GM12878 (cell line): ENCODE results near the gene C1QTNF1. TPM values are rescaled to one million over a fixed set of nuclear protein-coding genes. Genes with fewer than 3 reads are reported as not detected.
A peak's percentile ranks its signal among the peaks of the same experiment; 100 is the strongest.
"Not testable (repeated sequence)": the region's sequence is repeated elsewhere in the genome, so short reads cannot be mapped to it uniquely, and the experiment has no call there.

Experiments
- ATAC-seq: fragments of 200-7000 bp; cut with Tn5 transposase; 3 replicates; pipeline ENCODE4 v1.9.1; 2020; ENCODE audit warnings: mild to moderate bottlenecking, moderate library complexity
- BruUV-seq: library from RNA; stranded (reverse); fragments of 400-500 nt; replicated peaks from 2 replicates; lab custom pipeline; 2021; lab: Mats Ljungman, UMichigan
- CTCF ChIA-PET: fragments of 300-600 bp; sonication (Branson Sonifier 250); formaldehyde crosslinking; extraction: SDS; loops from one replicate; lab custom pipeline; 2021; ENCODE audit warnings: inconsistent platforms; lab: Yijun Ruan, JAX
- POLR2A ChIA-PET: fragments of 350-600 bp; formaldehyde crosslinking; extraction: SDS; loops from one replicate; lab custom pipeline; 2021; ENCODE audit warnings: inconsistent platforms; lab: Charles Lee
- RAD21 ChIA-PET: fragments of 300-600 bp; sonication (Branson Sonifier 250); formaldehyde crosslinking; loops from one replicate; lab custom pipeline; 2023; ENCODE audit warnings: antibody characterized with exemption; ENCODE audit not compliant: unreplicated experiment; lab: Charles Lee
- SMC1A ChIA-PET: fragments of 300-600 bp; sonication (Branson Sonifier 250); formaldehyde crosslinking; loops from one replicate; lab custom pipeline; 2023; ENCODE audit not compliant: unreplicated experiment, uncharacterized antibody; lab: Charles Lee
- DNase-seq: peaks from one replicate; pipeline ENCODE4 v3.0.0-alpha.2; 2011; ENCODE audit warnings: low read depth, low spot score
- FAIRE-seq: peaks from 3 replicates; lab custom pipeline; 2011; peaks lifted over from hg19 to GRCh38; lab: Jason Lieb, UNC
- H2AFZ ChIP-seq: 2 replicates; pipeline ENCODE4 v1.6.0; 2011; ENCODE audit warnings: low read depth, low read length, control low read depth; ENCODE audit not compliant: control insufficient read depth
- H3K27ac ChIP-seq: 2 replicates; pipeline ENCODE4 v1.5.1; 2011; ENCODE audit warnings: control low read depth; ENCODE audit not compliant: control insufficient read depth, insufficient read depth
- H3K27me3 ChIP-seq, 2 experiments: replicated peaks in 1 of 2; 2 replicates each; pipeline versions ENCODE4 v1.6.0 to v1.6.1; 2011; ENCODE audit warnings: low read length in 1 of 2; ENCODE audit not compliant: control insufficient read depth in 2 of 2, insufficient read depth in 2 of 2
- H3K36me3 ChIP-seq, 2 experiments: 2 replicates each; pipeline ENCODE4 v1.5.1; 2011; ENCODE audit warnings: low read length in 1 of 2; ENCODE audit not compliant: control insufficient read depth in 2 of 2, insufficient read depth in 2 of 2
- H3K4me1 ChIP-seq: 2 replicates; pipeline ENCODE4 v1.6.1; 2011; ENCODE audit warnings: mild to moderate bottlenecking, low read length, moderate library complexity, mixed read lengths; ENCODE audit not compliant: control insufficient read depth, insufficient read depth
- H3K4me2 ChIP-seq: 2 replicates; pipeline ENCODE4 v1.6.0; 2011; ENCODE audit warnings: control low read depth; ENCODE audit not compliant: control insufficient read depth, insufficient read depth
- H3K4me3 ChIP-seq: fragments of 200-600 bp; sonication (generic); 2 replicates; pipeline ENCODE4 v1.5.1; 2016
- H3K79me2 ChIP-seq: 2 replicates; pipeline ENCODE4 v1.6.0; 2011; ENCODE audit warnings: low read length; ENCODE audit not compliant: control insufficient read depth, insufficient read depth
- H3K9ac ChIP-seq: 2 replicates; pipeline ENCODE4 v1.8.0; 2011; ENCODE audit warnings: low read length, control low read depth, mixed read lengths; ENCODE audit not compliant: control insufficient read depth, insufficient read depth
- H3K9me3 ChIP-seq: replicated peaks from 3 replicates; pipeline ENCODE4 v1.5.1; 2011; ENCODE audit warnings: mild to moderate bottlenecking, low read length; ENCODE audit not compliant: control insufficient read depth, insufficient read depth
- H4K20me1 ChIP-seq: 2 replicates; pipeline ENCODE4 v1.6.0; 2011; ENCODE audit not compliant: control insufficient read depth, insufficient read depth
- HSF1 ChIP-seq: fragments of 150-350 bp; IDR thresholded peaks from 2 replicates; pipeline ENCODE4 v1.6.1; 2014; ENCODE audit warnings: mild to moderate bottlenecking, low read depth, low read length
- IKZF1 ChIP-seq: fragments of 450-650 bp; conservative IDR thresholded peaks from 2 replicates; pipeline ENCODE4 v1.6.1; 2017; ENCODE audit warnings: antibody characterized with exemption, mild to moderate bottlenecking
- PAX5 ChIP-seq: IDR thresholded peaks from 2 replicates; pipeline ENCODE4 v1.6.1; 2011; ENCODE audit warnings: low read depth, low read length, borderline replicate concordance
- WGBS: methylation state at CpG from one replicate; pipeline ENCODE4 v1.1.6; 2016; ENCODE audit warnings: low lambda C conversion rate; ENCODE audit not compliant: insufficient replicate concordance, insufficient coverage; ENCODE audit errors: missing lambda C conversion rate; 5-methylcytosine and 5-hydroxymethylcytosine counted together
- in situ Hi-C: fragments of 300-500 bp; cut with MboI; formaldehyde crosslinking; loops from 9 replicates; pipeline ENCODE4 v1.14.3; 2018; ENCODE audit warnings: mixed read lengths
- intact Hi-C: fragments of 100-400 bp; cut with micrococcal nuclease; formaldehyde crosslinking; loops from one replicate; pipeline ENCODE4 v1.14.2; 2022; ENCODE audit not compliant: unreplicated experiment
- polyA plus RNA-seq, 11 experiments: library from polyadenylated mRNA; depleted of rRNA in 4 of 11; unstranded in 6 of 11; stranded (reverse) in 5 of 11; fragments of >200 nt; fragmentation: Nextera tagmentation in 4 of 11; fragmentation: Illumina TruSeq in 1 of 11; extraction: Ambion mirVana in 4 of 11; extraction: Trizol in 1 of 11; gene quantifications; 1 replicate in 1 of 11; 2 replicates in 10 of 11; pipeline versions ENCODE4 v1.2.1 to v1.2.3, GENCODE V29; 2011 to 2016; ENCODE audit warnings: inconsistent platforms in 2 of 11, missing spikeins in 2 of 11, low read depth in 1 of 11
- total RNA-seq, 4 experiments: library from RNA; depleted of rRNA in 3 of 4; stranded (reverse); fragments of >200 nt in 3 of 4; fragmentation: Illumina TruSeq in 1 of 4; extraction: Trizol in 1 of 4; gene quantifications; 2 replicates each; pipeline versions ENCODE4 v1.2.1 to v1.2.3, GENCODE V29; 2013 to 2021

C1QTNF1 gene
- total and polyA plus RNA-seq, 10 of the 15 experiments (the other 5 are each of a cell fraction or from before 2014, with no cell fraction given), result 0.05 to 1.1 (median 0.15) TPM; not detected in 4

GRCh38 chr17:79073706-79074088 lies 49.7 kb downstream of the C1QTNF1 start:
- Histone ChIP-seq H4K20me1 (no peaks in the 10 kb centered on the region), H3K27ac (no peak overlapping the region), H2AFZ (no peak overlapping the region), H3K4me1 (peaks cover 5% of the 10 kb centered on the region), H3K9ac (no peak overlapping the region), H3K79me2 (peaks cover 4% of the 10 kb centered on the region), H3K4me2 (no peak overlapping the region), H3K9me3 (no peaks in the 10 kb centered on the region), H3K27me3 (no peaks in the 10 kb centered on the region), H3K36me3 (no peaks in the 10 kb centered on the region), H3K4me3 (no peak overlapping the region)
- no peak for ATAC-seq
- intact Hi-C loops (no loop called here), in situ Hi-C loops (no loop called here)
- RAD21 ChIA-PET, result no interaction called here
- 55% methylated on average over 6 of the region's 6 CpGs for WGBS
- SMC1A ChIA-PET, result no interaction called here
- BruUV-seq, result no TSS peak
- DNase-seq, result no peak
- no peak for FAIRE-seq
- no peak for TF ChIP-seq PAX5
- TF ChIP-seq IKZF1, result no peak
- POLR2A ChIA-PET, result interaction anchor here (0.5 to 0.7 kb wide), 2 partner anchors 285 to 481 kb away, joined by 3 to 5 read pairs; no protein-coding TSS in a partner anchor
- CTCF ChIA-PET, result interaction anchor here (0.9 to 2.2 kb wide), 5 partner anchors 9 to 318 kb away, joined by 3 to 6 read pairs (median 5); no protein-coding TSS in a partner anchor

GRCh38 chr17:79074121-79074648 lies 50.2 kb downstream of the C1QTNF1 start:
- H3K79me2 ChIP-seq, DNase-seq, H3K9me3 ChIP-seq, BruUV-seq, RAD21 ChIA-PET, H3K9ac ChIP-seq, intact Hi-C loops, H3K27ac ChIP-seq, H4K20me1 ChIP-seq, FAIRE-seq, H3K4me1 ChIP-seq, in situ Hi-C loops, H3K36me3 ChIP-seq, ATAC-seq, H3K27me3 ChIP-seq: not testable (repeated sequence)
- CTCF ChIA-PET, result interaction anchor here (0.8 to 2.2 kb wide), 7 partner anchors 8 to 319 kb away, joined by 3 to 6 read pairs (median 4); no protein-coding TSS in a partner anchor
- H2AFZ ChIP-seq, result peak overlapping the region; percentile 92
- TF ChIP-seq HSF1, result peak; percentile 68; the same call in 1 of the 2 replicates
- H3K4me3 ChIP-seq, result peak overlapping the region; percentile 18; the same call in 1 of the 2 replicates
- POLR2A ChIA-PET, result interaction anchor here (0.7 to 1.0 kb wide), 2 partner anchors 64 to 284 kb away, joined by 3 read pairs; partner anchors contain the start of gene CANT1
- peak overlapping the region; percentile 80 for H3K4me2 ChIP-seq
- SMC1A ChIA-PET, result interaction anchor here (0.6 kb wide), 1 partner anchor 192 kb away, joined by 3 read pairs; no protein-coding TSS in a partner anchor
- 79% methylated on average over 19 of the region's 22 CpGs for WGBS
